ENCODE measurements around the gene PCDHGB3. TPM values are rescaled to one million over a fixed set of nuclear protein-coding genes. Genes with fewer than 3 reads are reported as not detected.
A peak's percentile ranks its signal among the peaks of the same experiment; 100 is the strongest.

PCDHGB3 gene
- total RNA-seq, 1 experiment from 2014 or later: 0.49 TPM

- H3K9me3 ChIP-seq (ENCODE audit: control insufficient read depth, insufficient read depth, low read depth, low read length): peaks cover 14% of the 10 kb centered on the region; the same call in 1 of the 2 replicates
- BruUV-seq (replicated peaks): no TSS peak
- ChIA-PET POLR2A (no interaction called here), CTCF (interaction anchor here (0.6 to 1.0 kb wide), 3 partner anchors 59 to 143 kb away, joined by 3 to 6 read pairs (median 6); no protein-coding TSS in a partner anchor)
- no peaks in the 10 kb centered on the region for H3K27me3 ChIP-seq (ENCODE audit: control insufficient read depth, insufficient read depth, low read length)
- H3K36me3 ChIP-seq (ENCODE audit: control insufficient read depth, insufficient read depth, low read length): no peaks in the 10 kb centered on the region
- no peak within 1 kb of the TSS for H3K27ac ChIP-seq (ENCODE audit: low read length)
- DNase-seq (ENCODE audit: low read depth, low spot score) (no peak), ATAC-seq (no peak)
- intact Hi-C loops (cut with micrococcal nuclease; ENCODE audit: unreplicated experiment): no loop called here
- in situ Hi-C loops (cut with HindIII; ENCODE audit: low pct_unique_long_range_greater_than_20kb, low sequenced_read_pairs): no loop called here
- no peak for TF ChIP-seq REST (IDR thresholded peaks at IDR 0.05; ENCODE audit: insufficient read depth in 1 of 2, low read depth in 2 of 2, low read length in 1 of 2)
- no peak for TF ChIP-seq SIN3A (IDR thresholded peaks at IDR 0.05; ENCODE audit: borderline replicate concordance, insufficient read depth, low read depth, low read length)
- no peak for TF ChIP-seq POLR2AphosphoS5 (IDR thresholded peaks at IDR 0.05; ENCODE audit: low read depth, low read length)
- no peak for TF ChIP-seq TCF7L2 (IDR thresholded peaks at IDR 0.05; ENCODE audit: low read depth, low read length)
- peak; percentile 60 for TF ChIP-seq CTCF (IDR thresholded peaks at IDR 0.05)
- H3K4me3 ChIP-seq (ENCODE audit: low read depth in 2 of 2, low read length in 2 of 2): no peak within 1 kb of the TSS
- H3K4me1 ChIP-seq (ENCODE audit: control insufficient read depth, insufficient read depth, low read length): no peaks in the 10 kb centered on the region; the same call in 1 of the 2 replicates
Observed at GRCh38 chr5:141420855-141421488, 50.9 kb downstream of the PCDHGB3 start, which contains the start of gene PCDHGA11. Gene PCDHGA11, plus strand, starts transcription at chr5:141421051. Its CDS starts 177 bp downstream, at chr5:141421228.

GRCh38 chr5:141421489-141421855 lies 51.4 kb downstream of the PCDHGB3 start:
- Histone ChIP-seq H3K4me3 (ENCODE audit: low read depth in 2 of 2, low read length in 2 of 2) (no peak overlapping the region), H3K9me3 (ENCODE audit: control insufficient read depth, insufficient read depth, low read depth, low read length) (peaks cover 15% of the 10 kb centered on the region; the same call in 1 of the 2 replicates), H3K36me3 (ENCODE audit: control insufficient read depth, insufficient read depth, low read length) (no peaks in the 10 kb centered on the region), H3K27me3 (ENCODE audit: control insufficient read depth, insufficient read depth, low read length) (no peaks in the 10 kb centered on the region), H3K4me1 (ENCODE audit: control insufficient read depth, insufficient read depth, low read length) (no peaks in the 10 kb centered on the region; the same call in 1 of the 2 replicates), H3K27ac (ENCODE audit: low read length) (no peak overlapping the region)
- in situ Hi-C loops (cut with HindIII; ENCODE audit: low pct_unique_long_range_greater_than_20kb, low sequenced_read_pairs): no loop called here
- CTCF ChIA-PET: interaction anchor here (0.6 to 0.8 kb wide), 2 partner anchors 59 to 136 kb away, joined by 3 to 6 read pairs; no protein-coding TSS in a partner anchor
- TF ChIP-seq CTCF (IDR thresholded peaks at IDR 0.05) (no peak), SIN3A (IDR thresholded peaks at IDR 0.05; ENCODE audit: borderline replicate concordance, insufficient read depth, low read depth, low read length) (no peak), REST (IDR thresholded peaks at IDR 0.05; ENCODE audit: insufficient read depth in 1 of 2, low read depth in 2 of 2, low read length in 1 of 2) (no peak), TCF7L2 (IDR thresholded peaks at IDR 0.05; ENCODE audit: low read depth, low read length) (no peak), POLR2AphosphoS5 (IDR thresholded peaks at IDR 0.05; ENCODE audit: low read depth, low read length) (no peak)
- POLR2A ChIA-PET: no interaction called here
- BruUV-seq (replicated peaks): no TSS peak
- ATAC-seq (no peak), DNase-seq (ENCODE audit: low read depth, low spot score) (no peak)
- intact Hi-C loops (cut with micrococcal nuclease; ENCODE audit: unreplicated experiment): no loop called here
